WERI-Rb-1 (cell line): Measurements from ENCODE around the gene SORL1.
"Not testable (repeated sequence)": the region's sequence is repeated elsewhere in the genome, so short reads cannot be mapped to it uniquely, and the experiment has no call there.

ENCODE experiments used
- DNase-seq: peaks from one replicate; pipeline ENCODE4 v3.0.0-alpha.2; 2020
- H3K27ac ChIP-seq: fragments of 250-450 bp; sonication (Bioruptor Pico); 2 replicates; pipeline ENCODE4 v1.5.1; 2020; ENCODE audit warnings: mild to moderate bottlenecking, moderate library complexity
- H3K27me3 ChIP-seq: fragments of 250-450 bp; sonication (Bioruptor Pico); 2 replicates; pipeline ENCODE4 v1.5.1; 2021; ENCODE audit warnings: mild to moderate bottlenecking, low read depth, moderate library complexity; ENCODE audit not compliant: insufficient read depth, severe bottlenecking
- H3K36me3 ChIP-seq: fragments of 250-450 bp; sonication (Bioruptor Pico); 2 replicates; pipeline ENCODE4 v1.5.1; 2020; ENCODE audit warnings: mild to moderate bottlenecking, moderate library complexity
- H3K4me3 ChIP-seq: 2 replicates; pipeline ENCODE4 v1.5.1; 2011; ENCODE audit warnings: low read depth, mild to moderate bottlenecking, control low read depth, low read length
- H3K9me3 ChIP-seq: fragments of 250-450 bp; sonication (Bioruptor Pico); 2 replicates; pipeline ENCODE4 v1.5.1; 2021; ENCODE audit warnings: mild to moderate bottlenecking, moderate library complexity; ENCODE audit not compliant: severe bottlenecking
- CTCF ChIP-seq: IDR thresholded peaks from 2 replicates; pipeline ENCODE4 v1.5.1; 2011; ENCODE audit warnings: low read depth, mild to moderate bottlenecking, control low read depth, inconsistent platforms, low read length

The SORL1 gene

DNA sequence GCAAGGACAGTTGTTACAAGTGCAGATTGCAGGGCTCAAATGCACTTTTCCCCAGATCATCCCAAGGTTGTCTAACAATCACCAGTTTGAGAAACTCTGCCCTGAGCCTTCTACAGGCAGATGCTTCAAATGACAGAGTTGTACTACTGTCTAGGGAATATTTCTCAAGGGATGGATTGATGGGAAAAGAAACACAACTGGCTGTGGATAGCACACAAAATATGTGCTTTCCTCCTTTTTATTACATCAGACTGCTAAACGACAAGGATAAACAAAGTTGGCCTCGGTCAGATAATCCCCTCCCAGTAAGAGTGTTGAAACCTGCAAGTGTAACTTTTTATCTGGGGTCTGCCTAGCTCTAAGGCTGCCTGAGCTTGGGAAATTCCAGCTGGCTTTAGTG is 47.3 kb downstream of the SORL1 start:
- no peak overlapping the region for H3K27ac ChIP-seq
- no peak overlapping the region for H3K4me3 ChIP-seq
- H3K27me3 ChIP-seq = no peaks in the 10 kb centered on the region
- no peaks in the 10 kb centered on the region for H3K9me3 ChIP-seq
- DNase-seq = no peak
- no peak for TF ChIP-seq CTCF
- no peaks in the 10 kb centered on the region for H3K36me3 ChIP-seq

- H3K36me3 ChIP-seq = no peaks in the 10 kb centered on the region
- no peak overlapping the region for H3K4me3 ChIP-seq
- no peak for DNase-seq
- no peak for TF ChIP-seq CTCF
- no peaks in the 10 kb centered on the region for H3K27me3 ChIP-seq
- no peaks in the 10 kb centered on the region for H3K9me3 ChIP-seq
- no peak overlapping the region for H3K27ac ChIP-seq
These were observed 48.2 kb downstream of the SORL1 start for GRCh38 chr11:121500275-121500674.

- Histone ChIP-seq H3K27me3 (no peaks in the 10 kb centered on the region), H3K36me3 (no peaks in the 10 kb centered on the region), H3K9me3 (peaks cover under 1% of the 10 kb centered on the region), H3K27ac (no peak overlapping the region), H3K4me3 (no peak overlapping the region)
- DNase-seq = no peak
- TF ChIP-seq CTCF = no peak
These were observed 48.6 kb downstream of the SORL1 start for GRCh38 chr11:121500717-121501116.

DNA sequence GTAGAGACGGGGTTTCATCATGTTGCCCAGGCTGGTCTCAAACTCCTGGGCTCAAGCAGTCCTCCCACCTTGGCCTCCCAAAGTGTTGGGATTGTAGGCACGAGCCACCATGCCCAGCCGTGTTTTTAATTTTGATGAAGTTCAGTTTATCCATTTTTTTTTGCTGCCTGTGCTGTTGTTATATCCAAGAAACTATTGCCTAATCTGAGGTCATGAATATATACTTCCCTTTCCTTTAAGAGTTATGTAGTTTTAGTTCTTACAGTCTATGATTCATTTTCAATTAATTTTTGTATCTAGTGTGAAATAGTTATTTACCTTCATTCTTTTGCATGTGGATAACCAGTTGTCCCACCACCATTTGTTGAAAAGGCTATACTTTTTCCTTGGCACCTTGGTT is 50.9 kb downstream of the SORL1 start:
- H3K36me3 ChIP-seq = no peaks in the 10 kb centered on the region
- H3K4me3 ChIP-seq = no peak overlapping the region
- TF ChIP-seq CTCF = no peak
- H3K9me3 ChIP-seq = peaks cover 3% of the 10 kb centered on the region
- H3K27ac ChIP-seq = no peak overlapping the region
- H3K27me3 ChIP-seq = no peaks in the 10 kb centered on the region
- no peak for DNase-seq

- not testable (repeated sequence) for H3K36me3 ChIP-seq, H3K27me3 ChIP-seq, H3K27ac ChIP-seq, H3K4me3 ChIP-seq, DNase-seq, H3K9me3 ChIP-seq
These were observed 54.1 kb downstream of the SORL1 start for GRCh38 chr11:121506237-121506636.

GRCh38 chr11:121508449-121508848 is 56.3 kb downstream of the SORL1 start:
- H3K27me3 ChIP-seq = no peaks in the 10 kb centered on the region
- no peak overlapping the region for H3K27ac ChIP-seq
- no peak for DNase-seq
- no peaks in the 10 kb centered on the region for H3K36me3 ChIP-seq
- TF ChIP-seq CTCF = no peak
- no peak overlapping the region for H3K4me3 ChIP-seq
- H3K9me3 ChIP-seq = peaks cover 3% of the 10 kb centered on the region
